HepG2 (cell line): ENCODE results near the gene TREH.
"Not testable (repeated sequence)": the region's sequence is repeated elsewhere in the genome, so short reads cannot be mapped to it uniquely, and the experiment has no call there.

Source experiments
- BRCA1 ChIP-seq: sonication (generic); formaldehyde crosslinking; IDR thresholded peaks from 2 replicates; pipeline ENCODE4 v1.4.0; 2020; ENCODE audit warnings: missing genetic modification reagents
- FOXJ3 ChIP-seq: sonication (generic); formaldehyde crosslinking; IDR thresholded peaks from 2 replicates; pipeline ENCODE4 v1.4.0; 2020; ENCODE audit warnings: missing genetic modification reagents, mild to moderate bottlenecking, borderline replicate concordance
- NR2C2 ChIP-seq: sonication (generic); formaldehyde crosslinking; IDR thresholded peaks from 2 replicates; pipeline ENCODE4 v1.4.0; 2020; ENCODE audit warnings: missing genetic modification reagents, mild to moderate bottlenecking, moderate library complexity, borderline replicate concordance
- POLR2AphosphoS2 ChIP-seq: IDR thresholded peaks from 2 replicates; pipeline ENCODE4 v1.6.1; 2011; ENCODE audit warnings: low read depth, low read length, improper control_type of control experiment
- TF ChIP-seq, protein P1 (sequence below): sonication (generic); formaldehyde crosslinking; IDR thresholded peaks from 2 replicates; pipeline ENCODE4 v1.5.0; 2020; ENCODE audit warnings: mild to moderate bottlenecking, missing genetic modification reagents, moderate library complexity

DNA sequence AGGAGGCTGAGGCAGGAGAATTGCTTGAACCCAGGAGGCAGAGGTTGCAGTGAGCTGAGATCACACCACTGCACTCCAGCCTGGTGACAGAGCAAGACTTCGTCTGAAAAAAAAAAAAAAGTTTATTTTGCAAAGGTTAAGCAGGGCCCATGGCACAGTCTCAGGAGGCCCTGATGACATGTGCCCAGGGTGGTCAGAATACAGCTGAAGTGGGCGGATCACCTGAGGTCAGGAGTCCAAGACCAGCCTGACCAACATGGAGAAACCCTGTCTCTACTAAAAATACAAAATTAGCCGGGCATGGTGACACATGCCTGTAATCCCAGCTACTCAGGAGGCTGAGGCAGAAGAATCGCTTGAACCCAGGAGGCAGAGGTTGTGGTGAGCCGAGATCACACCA, 35.0 kb upstream of the TREH start:
- TF ChIP-seq, protein P1, sequence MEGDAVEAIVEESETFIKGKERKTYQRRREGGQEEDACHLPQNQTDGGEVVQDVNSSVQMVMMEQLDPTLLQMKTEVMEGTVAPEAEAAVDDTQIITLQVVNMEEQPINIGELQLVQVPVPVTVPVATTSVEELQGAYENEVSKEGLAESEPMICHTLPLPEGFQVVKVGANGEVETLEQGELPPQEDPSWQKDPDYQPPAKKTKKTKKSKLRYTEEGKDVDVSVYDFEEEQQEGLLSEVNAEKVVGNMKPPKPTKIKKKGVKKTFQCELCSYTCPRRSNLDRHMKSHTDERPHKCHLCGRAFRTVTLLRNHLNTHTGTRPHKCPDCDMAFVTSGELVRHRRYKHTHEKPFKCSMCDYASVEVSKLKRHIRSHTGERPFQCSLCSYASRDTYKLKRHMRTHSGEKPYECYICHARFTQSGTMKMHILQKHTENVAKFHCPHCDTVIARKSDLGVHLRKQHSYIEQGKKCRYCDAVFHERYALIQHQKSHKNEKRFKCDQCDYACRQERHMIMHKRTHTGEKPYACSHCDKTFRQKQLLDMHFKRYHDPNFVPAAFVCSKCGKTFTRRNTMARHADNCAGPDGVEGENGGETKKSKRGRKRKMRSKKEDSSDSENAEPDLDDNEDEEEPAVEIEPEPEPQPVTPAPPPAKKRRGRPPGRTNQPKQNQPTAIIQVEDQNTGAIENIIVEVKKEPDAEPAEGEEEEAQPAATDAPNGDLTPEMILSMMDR (CRISPR knock-in tag), result not testable (repeated sequence)
- not testable (repeated sequence) for TF ChIP-seq NR2C2 (CRISPR knock-in tag); POLR2AphosphoS2; BRCA1 (CRISPR knock-in tag); FOXJ3 (CRISPR knock-in tag)
